Mammary epithelial cell (primary cell): Measurements from ENCODE around the gene BDP1.

Source experiments
- CTCF ChIP-seq, 2 donors: IDR thresholded peaks in 1 of 2; conservative IDR thresholded peaks in 1 of 2; 2 replicates each; pipeline ENCODE4 v1.5.1; 2011 to 2012; ENCODE audit warnings: inconsistent platforms in 2 of 2, low read length in 2 of 2, mild to moderate bottlenecking in 2 of 2, control low read depth in 1 of 2, low read depth in 1 of 2; ENCODE audit not compliant: insufficient read depth in 1 of 2; ENCODE audit errors: extremely low read depth in 1 of 2
- EZH2 ChIP-seq: IDR thresholded peaks from 2 replicates; pipeline ENCODE4 v1.6.1; 2012; ENCODE audit warnings: low read length, inconsistent platforms, borderline replicate concordance

- TF ChIP-seq CTCF (conservative IDR thresholded peaks at IDR 0.05 in 1 of 2, IDR thresholded peaks at IDR 0.05 in 1 of 2; ENCODE audit: extremely low read depth in 1 of 2, insufficient read depth in 1 of 2, low read depth in 1 of 2, low read length in 2 of 2) (no peak), EZH2 (no peak)
Measured at GRCh38 chr5:71582945-71583584, 127.6 kb downstream of the BDP1 start.
